ENCODE results near the gene DOCK3.

GRCh38 chr3:51373658-51374421 is 699.1 kb downstream of the DOCK3 start:
- TF ChIP-seq BACH1 (IDR thresholded peaks at IDR 0.05; ENCODE audit: borderline replicate concordance) (no peak), BRCA1 (IDR thresholded peaks at IDR 0.05; ENCODE audit: low read depth, low read length) (no peak), SP1 (IDR thresholded peaks at IDR 0.05; ENCODE audit: low read depth, low read length) (no peak), HDAC6 (IDR thresholded peaks at IDR 0.05; ENCODE audit: unreplicated experiment) (no peak), POLR2AphosphoS2 (IDR thresholded peaks at IDR 0.05; ENCODE audit: low read depth, low read length) (no peak), SMC3 (IDR thresholded peaks at IDR 0.05; ENCODE audit: borderline replicate concordance, low read length) (no peak), POLR2AphosphoS5 (IDR thresholded peaks at IDR 0.05; ENCODE audit: low read length) (no peak), BCLAF1 (IDR thresholded peaks at IDR 0.05) (no peak), ZNF24 (IDR thresholded peaks at IDR 0.05) (no peak), CTCF (IDR thresholded peaks at IDR 0.05 in 2 of 3, conservative IDR thresholded peaks at IDR 0.05 in 1 of 3; ENCODE audit: control insufficient read depth in 2 of 3, extremely low read depth in 1 of 3, insufficient read depth in 1 of 3, low read depth in 3 of 3, low read length in 3 of 3) (no peak), ZNF687 (IDR thresholded peaks at IDR 0.05) (no peak), POLR2A (IDR thresholded peaks at IDR 0.05; ENCODE audit: low read depth, low read length) (no peak), KDM1A (IDR thresholded peaks at IDR 0.05; ENCODE audit: borderline replicate concordance) (no peak)
